IMR-90 (cell line): ENCODE measurements around the gene GRAMD4. TPM values are rescaled to one million over a fixed set of nuclear protein-coding genes. Genes with fewer than 3 reads are reported as not detected.

Source experiments
- ATAC-seq: fragments of 200-7000 bp; cut with Tn5 transposase; 2 replicates; pipeline ENCODE4 v1.9.1; 2020; ENCODE audit warnings: low read depth, mild to moderate bottlenecking, moderate library complexity
- BruUV-seq: library from RNA; stranded (reverse); fragments of 400-500 nt; replicated peaks from 2 replicates; lab custom pipeline; 2021; lab: Mats Ljungman, UMichigan
- CTCF ChIA-PET: fragments of 300-600 bp; formaldehyde crosslinking; extraction: SDS; loops from one replicate; lab custom pipeline; 2021; ENCODE audit warnings: antibody characterized with exemption; lab: Yijun Ruan, JAX
- POLR2A ChIA-PET: fragments of 300-600 bp; sonication (Branson Sonifier 250); formaldehyde crosslinking; loops from one replicate; lab custom pipeline; 2022; ENCODE audit warnings: antibody characterized with exemption; ENCODE audit not compliant: unreplicated experiment; lab: Charles Lee
- DNase-seq: peaks from one replicate; pipeline ENCODE4 v3.0.0; 2013
- H2AFZ ChIP-seq: replicated peaks from 2 replicates; pipeline ENCODE3; 2013; ENCODE audit warnings: low read length, mild to moderate bottlenecking; ENCODE audit not compliant: poor library complexity
- H2AK5ac ChIP-seq: 2 replicates; pipeline ENCODE4 v1.6.1; 2013; ENCODE audit warnings: low read depth, low read length, inconsistent platforms
- H2AK9ac ChIP-seq: replicated peaks from 2 replicates; pipeline ENCODE3; 2013; ENCODE audit warnings: mild to moderate bottlenecking, low read depth, low read length, moderate library complexity; ENCODE audit not compliant: poor library complexity
- H2BK120ac ChIP-seq: 2 replicates; pipeline ENCODE4 v1.6.1; 2013; ENCODE audit warnings: low read depth, low read length, inconsistent platforms
- H2BK15ac ChIP-seq: 3 replicates; pipeline ENCODE4 v1.6.1; 2013; ENCODE audit warnings: low read depth, low read length, inconsistent platforms
- H2BK20ac ChIP-seq: 2 replicates; pipeline ENCODE4 v1.6.1; 2013; ENCODE audit warnings: low read depth, mild to moderate bottlenecking, inconsistent platforms, low read length, moderate library complexity
- H2BK5ac ChIP-seq: 2 replicates; pipeline ENCODE4 v1.6.1; 2013; ENCODE audit warnings: mild to moderate bottlenecking, low read depth, low read length, inconsistent platforms; ENCODE audit not compliant: poor library complexity, severe bottlenecking
- H3K14ac ChIP-seq: replicated peaks from 2 replicates; pipeline ENCODE4 v1.6.1; 2013; ENCODE audit warnings: low read depth, low read length, inconsistent platforms
- H3K18ac ChIP-seq: 2 replicates; pipeline ENCODE4 v1.6.1; 2013; ENCODE audit warnings: low read depth, low read length, control low read depth
- H3K23ac ChIP-seq: 2 replicates; pipeline ENCODE4 v1.6.1; 2013; ENCODE audit warnings: low read depth, low read length, inconsistent platforms
- H3K27ac ChIP-seq: 2 replicates; pipeline ENCODE4 v1.5.1; 2013; ENCODE audit warnings: mild to moderate bottlenecking, control low read depth, low read length; ENCODE audit not compliant: insufficient read depth
- H3K27me3 ChIP-seq: 2 replicates; pipeline ENCODE4 v1.6.1; 2013; ENCODE audit warnings: low read length; ENCODE audit not compliant: control insufficient read depth, insufficient read depth
- H3K36me3 ChIP-seq: 2 replicates; pipeline ENCODE4 v1.6.1; 2013; ENCODE audit warnings: low read length, mixed read lengths; ENCODE audit not compliant: control insufficient read depth, insufficient read depth
- H3K4ac ChIP-seq: 2 replicates; pipeline ENCODE4 v1.6.1; 2013; ENCODE audit warnings: low read depth, low read length, inconsistent platforms
- H3K4me1 ChIP-seq: 2 replicates; pipeline ENCODE4 v1.6.1; 2013; ENCODE audit warnings: low read length, mixed read lengths; ENCODE audit not compliant: control insufficient read depth, insufficient read depth
- H3K4me2 ChIP-seq: 2 replicates; pipeline ENCODE4 v1.6.1; 2013; ENCODE audit warnings: low read depth, mild to moderate bottlenecking, control low read depth, low read length, moderate library complexity
- H3K4me3 ChIP-seq: 2 replicates; pipeline ENCODE4 v1.5.1; 2013; ENCODE audit warnings: low read depth, mild to moderate bottlenecking, control low read depth, low read length, moderate library complexity; ENCODE audit not compliant: insufficient read depth
- H3K56ac ChIP-seq: 2 replicates; pipeline ENCODE4 v1.6.1; 2013; ENCODE audit warnings: low read length, inconsistent platforms; ENCODE audit not compliant: insufficient read depth; ENCODE audit errors: extremely low read depth
- H3K79me1 ChIP-seq, 2 experiments: 2 replicates each; pipeline ENCODE4 v1.6.1; 2013; ENCODE audit warnings: low read length in 2 of 2, inconsistent platforms in 1 of 2, low read depth in 1 of 2
- H3K9ac ChIP-seq: 2 replicates; pipeline ENCODE4 v1.6.1; 2013; ENCODE audit warnings: low read depth, low read length, control low read depth
- H3K9me1 ChIP-seq: 2 replicates; pipeline ENCODE4 v1.6.1; 2013; ENCODE audit warnings: low read length, inconsistent platforms; ENCODE audit not compliant: insufficient read depth
- H3K9me3 ChIP-seq: 2 replicates; pipeline ENCODE4 v1.6.1; 2013; ENCODE audit warnings: low read length; ENCODE audit not compliant: control insufficient read depth, insufficient read depth
- H4K20me1 ChIP-seq: 2 replicates; pipeline ENCODE4 v1.6.1; 2013; ENCODE audit warnings: low read length, inconsistent platforms; ENCODE audit not compliant: insufficient read depth
- H4K5ac ChIP-seq: 2 replicates; pipeline ENCODE4 v1.6.1; 2013; ENCODE audit warnings: mild to moderate bottlenecking, low read depth, low read length, control low read depth
- H4K8ac ChIP-seq, 2 experiments: 2 replicates each; pipeline ENCODE4 v1.6.1; 2013; ENCODE audit warnings: low read depth in 2 of 2, low read length in 2 of 2, control low read depth in 1 of 2, inconsistent platforms in 1 of 2
- H4K91ac ChIP-seq: 2 replicates; pipeline ENCODE4 v1.6.1; 2013; ENCODE audit warnings: low read depth, low read length, inconsistent platforms; ENCODE audit not compliant: insufficient read depth
- FOS ChIP-seq: fragments of 150-350 bp; IDR thresholded peaks from 2 replicates; pipeline ENCODE4 v1.6.1; 2016; ENCODE audit warnings: low read depth, low read length
- NFE2L2 ChIP-seq: fragments of 150-350 bp; IDR thresholded peaks from 2 replicates; pipeline ENCODE4 v1.6.1; 2016; ENCODE audit warnings: low read depth, mild to moderate bottlenecking, low read length
- RAD21 ChIP-seq: IDR thresholded peaks from 2 replicates; pipeline ENCODE4 v1.6.1; 2012; ENCODE audit warnings: low read length, improper control_type of control experiment
- USF2 ChIP-seq: fragments of 150-350 bp; IDR thresholded peaks from 2 replicates; pipeline ENCODE4 v1.6.1; 2017; ENCODE audit warnings: mild to moderate bottlenecking, antibody characterized with exemption, low read length, low read depth
- WGBS, 2 experiments: methylation state at CpG; one replicate each; pipeline versions ENCODE4 v1.1.5 to v1.1.7; 2013; ENCODE audit warnings: missing lambda C conversion rate in 2 of 2; ENCODE audit not compliant: insufficient read length in 1 of 2; ENCODE audit errors: extremely low coverage in 2 of 2; 5-methylcytosine and 5-hydroxymethylcytosine counted together
- dilution Hi-C: fragments of 300-500 bp; cut with HindIII; formaldehyde crosslinking; loops from one replicate; pipeline ENCODE4 v1.14.3; 2018; ENCODE audit warnings: low sequenced_read_pairs; ENCODE audit not compliant: unreplicated experiment
- in situ Hi-C: fragments of 300-500 bp; cut with MboI; formaldehyde crosslinking; loops from 3 replicates; pipeline ENCODE4 v1.14.3; 2019; ENCODE audit warnings: low sequenced_read_pairs, inconsistent platforms, mixed read lengths
- intact Hi-C: fragments of 100-400 bp; cut with micrococcal nuclease; formaldehyde crosslinking; loops from 2 replicates; pipeline ENCODE4 v1.10.0; 2022
- polyA plus RNA-seq, 3 experiments: library from polyadenylated mRNA; depleted of rRNA; stranded (reverse); fragments of >200 nt; gene quantifications; 2 replicates each; pipeline ENCODE4 v1.2.3, GENCODE V29; 2012; ENCODE audit warnings: low replicate concordance in 1 of 3
- total RNA-seq: library from RNA; depleted of rRNA; stranded (reverse); fragments of >200 nt; gene quantifications from 2 replicates; pipeline ENCODE4 v1.2.3, GENCODE V29; 2012

GRAMD4 gene
- total and polyA plus RNA-seq, 2 of the 4 experiments (the other 2 are of a cell fraction), result 2.7 to 5.8 TPM

DNA sequence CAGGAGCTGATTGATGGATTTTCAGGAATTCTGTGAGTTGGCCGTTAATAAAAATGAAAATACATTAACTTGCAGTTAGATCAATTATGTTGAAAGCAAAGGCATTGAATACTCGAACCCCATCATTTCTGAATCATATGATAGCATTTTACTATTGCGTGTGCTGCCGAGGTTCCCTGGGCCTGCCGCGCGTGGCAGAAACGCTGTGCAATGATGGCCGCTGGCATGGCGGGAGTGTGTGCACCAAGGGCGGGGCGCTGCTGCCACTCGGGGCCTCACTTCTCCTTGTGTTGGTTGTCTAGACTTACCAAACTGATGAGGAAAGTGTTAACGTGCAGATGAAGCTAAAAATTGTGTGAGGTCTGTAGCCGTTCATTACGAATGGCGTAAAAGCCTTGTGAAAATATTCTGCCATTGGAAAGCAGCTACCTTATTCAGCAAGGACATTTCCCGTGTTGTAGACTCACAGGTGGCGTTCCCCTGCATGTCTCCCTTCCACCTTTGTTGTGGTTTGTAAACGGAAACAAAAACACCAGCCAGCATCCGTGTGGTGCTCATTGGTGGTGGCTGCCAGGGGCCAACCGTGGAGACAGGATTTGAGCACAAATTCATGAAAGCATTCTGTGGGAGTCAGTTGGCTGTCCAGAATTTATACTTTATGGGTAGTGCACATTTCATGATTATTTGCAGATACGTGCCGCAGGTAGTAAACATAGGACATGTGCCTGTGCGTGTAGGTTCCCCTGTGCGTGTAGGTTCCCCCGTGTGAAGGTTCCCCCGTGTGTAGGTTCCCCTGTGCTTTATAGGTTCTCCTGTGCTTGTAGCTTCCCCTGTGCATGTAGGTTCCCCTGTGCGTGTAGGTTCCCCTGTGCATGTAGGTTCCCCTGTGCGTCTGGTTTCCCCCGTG, 5.9 kb upstream of the GRAMD4 start:
- Histone ChIP-seq H2BK120ac (no peak overlapping the region), H2BK20ac (no peak overlapping the region), H3K4ac (no peak overlapping the region), H3K27me3 (peaks cover 2% of the 10 kb centered on the region; the same call in 1 of the 2 replicates), H3K18ac (no peak overlapping the region), H3K4me3 (no peak overlapping the region), H3K56ac (no peak overlapping the region), H3K9me1 (no peaks in the 10 kb centered on the region), H4K5ac (no peak overlapping the region), H2BK15ac (no peak overlapping the region), H3K14ac (no peak overlapping the region), H2AK5ac (no peak overlapping the region), H2AFZ (no peak overlapping the region), H3K23ac (no peak overlapping the region), H3K4me1 (peaks cover 15% of the 10 kb centered on the region), H4K91ac (no peak overlapping the region), H3K9ac (no peak overlapping the region), H3K9me3 (no peaks in the 10 kb centered on the region), H2AK9ac (no peak overlapping the region), H3K27ac (no peak overlapping the region), H3K4me2 (no peak overlapping the region), H3K36me3 (no peaks in the 10 kb centered on the region), H4K20me1 (peaks cover 41% of the 10 kb centered on the region), H3K79me1 (peaks cover 0 to 5% of the 10 kb centered on the region in 2 experiments; a peak in 1 of 4 replicates), H4K8ac (no peak overlapping the region), H2BK5ac (no peak overlapping the region)
- POLR2A ChIA-PET, result no interaction called here
- no peak for ATAC-seq
- no peak for TF ChIP-seq FOS
- TF ChIP-seq RAD21, result no peak
- TF ChIP-seq NFE2L2, result no peak
- no peak for TF ChIP-seq USF2
- CTCF ChIA-PET, result no interaction called here
- 89% methylated on average over 19 of the region's 31 CpGs; no CpG with 5 or more reads in 1 of the 2 experiments for WGBS, 2 experiments
- in situ Hi-C loops, result no loop called here
- dilution Hi-C loops, result no loop called here
- no TSS peak for BruUV-seq
- no peak for DNase-seq
- intact Hi-C loops, result no loop called here
